ENCODE data around the gene BABAM2. TPM values are rescaled to one million over a fixed set of nuclear protein-coding genes. Genes with fewer than 3 reads are reported as not detected.
"Not testable (repeated sequence)": the region's sequence is repeated elsewhere in the genome, so short reads cannot be mapped to it uniquely, and the experiment has no call there.

The BABAM2 gene
- total RNA-seq, 2 experiments from 2014 or later: 45.2 to 53.2 TPM

GRCh38 chr2:28362991-28363521 lies 472.5 kb downstream of the BABAM2 start:
- Mint-ChIP-seq H3K4me1 (peaks cover 67% of the 10 kb centered on the region), H3K27me3 (peaks cover 19% of the 10 kb centered on the region), H3K36me3 (peaks cover 2% of the 10 kb centered on the region), H3K27ac (no peak overlapping the region), H3K9me3 (no peaks in the 10 kb centered on the region), H3K4me3 (no peak overlapping the region)
- no peak for DNase-seq

GRCh38 chr2:28363686-28364280 lies 473.3 kb downstream of the BABAM2 start:
- no peaks in the 10 kb centered on the region for H3K9me3 Mint-ChIP-seq
- no peak for DNase-seq
- peaks cover 19% of the 10 kb centered on the region for H3K27me3 Mint-ChIP-seq
- H3K36me3 Mint-ChIP-seq: peaks cover 2% of the 10 kb centered on the region
- H3K4me3 Mint-ChIP-seq: no peak overlapping the region
- peaks cover 61% of the 10 kb centered on the region for H3K4me1 Mint-ChIP-seq
- H3K27ac Mint-ChIP-seq: no peak overlapping the region

- H3K27ac Mint-ChIP-seq: no peak overlapping the region
Measured at GRCh38 chr2:28364610-28365009, 474.1 kb downstream of the BABAM2 start.

GRCh38 chr2:28365158-28365557 lies 474.6 kb downstream of the BABAM2 start:
- no peak for DNase-seq
- no peaks in the 10 kb centered on the region for H3K9me3 Mint-ChIP-seq
- H3K27me3 Mint-ChIP-seq: peaks cover 19% of the 10 kb centered on the region
- H3K4me1 Mint-ChIP-seq: peaks cover 47% of the 10 kb centered on the region
- no peaks in the 10 kb centered on the region for H3K36me3 Mint-ChIP-seq
- H3K4me3 Mint-ChIP-seq: no peak overlapping the region
- no peak overlapping the region for H3K27ac Mint-ChIP-seq

More at GRCh38 chr2:28364610-28365009, 474.1 kb downstream of the BABAM2 start:
- Mint-ChIP-seq H3K27me3 (peaks cover 19% of the 10 kb centered on the region), H3K4me1 (peaks cover 53% of the 10 kb centered on the region), H3K4me3 (no peak overlapping the region), H3K9me3 (no peaks in the 10 kb centered on the region), H3K36me3 (peaks cover 2% of the 10 kb centered on the region)
- no peak for DNase-seq

- no peak for DNase-seq
- Mint-ChIP-seq H3K9me3 (no peaks in the 10 kb centered on the region), H3K36me3 (no peaks in the 10 kb centered on the region), H3K4me3 (no peak overlapping the region), H3K4me1 (peaks cover 42% of the 10 kb centered on the region), H3K27ac (peak overlapping the region; percentile 74), H3K27me3 (peaks cover 17% of the 10 kb centered on the region)
Measured at GRCh38 chr2:28366149-28366495, 475.6 kb downstream of the BABAM2 start.

- peak; percentile 35 for DNase-seq
- H3K36me3 Mint-ChIP-seq: no peaks in the 10 kb centered on the region
- peaks cover 13% of the 10 kb centered on the region for H3K27me3 Mint-ChIP-seq
- H3K4me3 Mint-ChIP-seq: peak overlapping the region; percentile 70
- H3K4me1 Mint-ChIP-seq: peaks cover 40% of the 10 kb centered on the region
- H3K9me3 Mint-ChIP-seq: no peaks in the 10 kb centered on the region
- H3K27ac Mint-ChIP-seq: peak overlapping the region; percentile 74
Measured at GRCh38 chr2:28366496-28367282, 476.2 kb downstream of the BABAM2 start.

- H3K27me3 Mint-ChIP-seq: peaks cover 7% of the 10 kb centered on the region
- H3K9me3 Mint-ChIP-seq: no peaks in the 10 kb centered on the region
- peaks cover 31% of the 10 kb centered on the region for H3K4me1 Mint-ChIP-seq
- DNase-seq: no peak
- no peak overlapping the region for H3K4me3 Mint-ChIP-seq
- H3K36me3 Mint-ChIP-seq: no peaks in the 10 kb centered on the region
- H3K27ac Mint-ChIP-seq: peak overlapping the region; percentile 50
Measured at GRCh38 chr2:28367667-28368356, 477.3 kb downstream of the BABAM2 start.

- Mint-ChIP-seq H3K4me1 (peaks cover 30% of the 10 kb centered on the region), H3K4me3 (no peak overlapping the region), H3K36me3 (no peaks in the 10 kb centered on the region), H3K27me3 (peaks cover 4% of the 10 kb centered on the region), H3K27ac (no peak overlapping the region), H3K9me3 (no peaks in the 10 kb centered on the region)
- DNase-seq: no peak
Measured at GRCh38 chr2:28368357-28368798, 477.8 kb downstream of the BABAM2 start.

GRCh38 chr2:28369358-28369757 lies 478.8 kb downstream of the BABAM2 start:
- H3K27me3 Mint-ChIP-seq: peaks cover 3% of the 10 kb centered on the region
- H3K27ac Mint-ChIP-seq: no peak overlapping the region
- H3K4me3 Mint-ChIP-seq: no peak overlapping the region
- peaks cover 26% of the 10 kb centered on the region for H3K4me1 Mint-ChIP-seq
- H3K36me3 Mint-ChIP-seq: no peaks in the 10 kb centered on the region
- no peaks in the 10 kb centered on the region for H3K9me3 Mint-ChIP-seq
- DNase-seq: no peak

GRCh38 chr2:28370354-28370753 lies 479.8 kb downstream of the BABAM2 start:
- no peaks in the 10 kb centered on the region for H3K36me3 Mint-ChIP-seq
- no peak for DNase-seq
- peaks cover 3% of the 10 kb centered on the region for H3K27me3 Mint-ChIP-seq
- no peak overlapping the region for H3K27ac Mint-ChIP-seq
- no peaks in the 10 kb centered on the region for H3K9me3 Mint-ChIP-seq
- H3K4me1 Mint-ChIP-seq: peaks cover 21% of the 10 kb centered on the region
- H3K4me3 Mint-ChIP-seq: no peak overlapping the region

- peaks cover 12% of the 10 kb centered on the region for H3K4me1 Mint-ChIP-seq
- DNase-seq, H3K9me3 Mint-ChIP-seq, H3K27me3 Mint-ChIP-seq, H3K27ac Mint-ChIP-seq, H3K36me3 Mint-ChIP-seq, H3K4me3 Mint-ChIP-seq: not testable (repeated sequence)
Measured at GRCh38 chr2:28371728-28372127, 481.2 kb downstream of the BABAM2 start.

- no peaks in the 10 kb centered on the region for H3K36me3 Mint-ChIP-seq
- H3K27ac Mint-ChIP-seq: no peak overlapping the region
- no peak for DNase-seq
- no peaks in the 10 kb centered on the region for H3K9me3 Mint-ChIP-seq
- no peak overlapping the region for H3K4me3 Mint-ChIP-seq
- peaks cover 8% of the 10 kb centered on the region for H3K4me1 Mint-ChIP-seq
- peaks cover 3% of the 10 kb centered on the region for H3K27me3 Mint-ChIP-seq
Measured at GRCh38 chr2:28373854-28374253, 483.3 kb downstream of the BABAM2 start.

GRCh38 chr2:28374331-28374730 lies 483.8 kb downstream of the BABAM2 start:
- Mint-ChIP-seq H3K36me3 (no peaks in the 10 kb centered on the region), H3K9me3 (no peaks in the 10 kb centered on the region), H3K4me3 (no peak overlapping the region), H3K4me1 (peaks cover 12% of the 10 kb centered on the region), H3K27me3 (peaks cover 3% of the 10 kb centered on the region), H3K27ac (no peak overlapping the region)
- no peak for DNase-seq

GRCh38 chr2:28375236-28375635 lies 484.7 kb downstream of the BABAM2 start:
- H3K4me1 Mint-ChIP-seq: peaks cover 13% of the 10 kb centered on the region
- DNase-seq: no peak
- no peaks in the 10 kb centered on the region for H3K36me3 Mint-ChIP-seq
- no peaks in the 10 kb centered on the region for H3K9me3 Mint-ChIP-seq
- no peak overlapping the region for H3K27ac Mint-ChIP-seq
- no peak overlapping the region for H3K4me3 Mint-ChIP-seq
- peaks cover 3% of the 10 kb centered on the region for H3K27me3 Mint-ChIP-seq

Measured in activated naive CD8-positive, alpha-beta T cell treated with anti-CD3 and anti-CD28 coated beads for 36 hours (primary cell).